Measurements from ENCODE around the gene ST8SIA1.

ST8SIA1 gene

GRCh38 chr12:22238211-22238610 is 96.3 kb downstream of the ST8SIA1 start:
- DNase-seq (ENCODE audit: low read depth): no peak

GRCh38 chr12:22234561-22234960 is 99.9 kb downstream of the ST8SIA1 start:
- no peak for DNase-seq (ENCODE audit: low read depth)

GRCh38 chr12:22231836-22232235 is 102.7 kb downstream of the ST8SIA1 start:
- DNase-seq (ENCODE audit: low read depth): no peak

GRCh38 chr12:22231078-22231477 is 103.4 kb downstream of the ST8SIA1 start:
- no peak for DNase-seq (ENCODE audit: low read depth)

- no peak for DNase-seq (ENCODE audit: low read depth)
Measured at GRCh38 chr12:22230280-22230794, 104.2 kb downstream of the ST8SIA1 start.

GRCh38 chr12:22229652-22230279 is 104.7 kb downstream of the ST8SIA1 start:
- DNase-seq (ENCODE audit: low read depth): no peak

GRCh38 chr12:22228022-22228875 is 106.3 kb downstream of the ST8SIA1 start:
- no peak for DNase-seq (ENCODE audit: low read depth)

GRCh38 chr12:22223356-22223755 is 111.2 kb downstream of the ST8SIA1 start:
- DNase-seq (ENCODE audit: low read depth): no peak

GRCh38 chr12:22217556-22217955 is 117.0 kb downstream of the ST8SIA1 start:
- no peak for DNase-seq (ENCODE audit: low read depth)

- no peak for DNase-seq (ENCODE audit: low read depth)
Measured at GRCh38 chr12:22215467-22216253, 118.8 kb downstream of the ST8SIA1 start.

- no peak for DNase-seq (ENCODE audit: low read depth)
Measured at GRCh38 chr12:22211128-22211527, 123.4 kb downstream of the ST8SIA1 start.

GRCh38 chr12:22209422-22209821 is 125.1 kb downstream of the ST8SIA1 start:
- DNase-seq (ENCODE audit: low read depth): no peak

GRCh38 chr12:22206111-22206728 is 128.3 kb downstream of the ST8SIA1 start:
- no peak for DNase-seq (ENCODE audit: low read depth)

GRCh38 chr12:22204391-22204790 is 130.1 kb downstream of the ST8SIA1 start:
- DNase-seq (ENCODE audit: low read depth): no peak

GRCh38 chr12:22202847-22203246 is 131.7 kb downstream of the ST8SIA1 start:
- no peak for DNase-seq (ENCODE audit: low read depth)

- DNase-seq (ENCODE audit: low read depth): no peak
Measured at GRCh38 chr12:22201101-22201500, 133.4 kb downstream of the ST8SIA1 start.

GRCh38 chr12:22196236-22196635 is 138.3 kb downstream of the ST8SIA1 start:
- no peak for DNase-seq (ENCODE audit: low read depth)

- no peak for DNase-seq (ENCODE audit: low read depth)
Measured at GRCh38 chr12:22190969-22191368, 143.5 kb downstream of the ST8SIA1 start.

GRCh38 chr12:22188431-22188830 is 146.1 kb downstream of the ST8SIA1 start:
- no peak for DNase-seq (ENCODE audit: low read depth)

GRCh38 chr12:22180705-22181104 is 153.8 kb downstream of the ST8SIA1 start:
- DNase-seq (ENCODE audit: low read depth): no peak

GRCh38 chr12:22173177-22173576 is 161.3 kb downstream of the ST8SIA1 start:
- no peak for DNase-seq (ENCODE audit: low read depth)

- DNase-seq (ENCODE audit: low read depth): no peak
Measured at GRCh38 chr12:22172501-22172900, 162.0 kb downstream of the ST8SIA1 start.
